NCI-H526 treated with DMSO at 0.1 percent for 48 hours (cell line): Measurements from ENCODE around the gene PSPN.
"Not testable (repeated sequence)": the region's sequence is repeated elsewhere in the genome, so short reads cannot be mapped to it uniquely, and the experiment has no call there.

ENCODE experiments used
- DNase-seq: peaks from one replicate; lab custom pipeline; 2025; lab: John Stamatoyannopoulos, UW

Gene PSPN

DNA sequence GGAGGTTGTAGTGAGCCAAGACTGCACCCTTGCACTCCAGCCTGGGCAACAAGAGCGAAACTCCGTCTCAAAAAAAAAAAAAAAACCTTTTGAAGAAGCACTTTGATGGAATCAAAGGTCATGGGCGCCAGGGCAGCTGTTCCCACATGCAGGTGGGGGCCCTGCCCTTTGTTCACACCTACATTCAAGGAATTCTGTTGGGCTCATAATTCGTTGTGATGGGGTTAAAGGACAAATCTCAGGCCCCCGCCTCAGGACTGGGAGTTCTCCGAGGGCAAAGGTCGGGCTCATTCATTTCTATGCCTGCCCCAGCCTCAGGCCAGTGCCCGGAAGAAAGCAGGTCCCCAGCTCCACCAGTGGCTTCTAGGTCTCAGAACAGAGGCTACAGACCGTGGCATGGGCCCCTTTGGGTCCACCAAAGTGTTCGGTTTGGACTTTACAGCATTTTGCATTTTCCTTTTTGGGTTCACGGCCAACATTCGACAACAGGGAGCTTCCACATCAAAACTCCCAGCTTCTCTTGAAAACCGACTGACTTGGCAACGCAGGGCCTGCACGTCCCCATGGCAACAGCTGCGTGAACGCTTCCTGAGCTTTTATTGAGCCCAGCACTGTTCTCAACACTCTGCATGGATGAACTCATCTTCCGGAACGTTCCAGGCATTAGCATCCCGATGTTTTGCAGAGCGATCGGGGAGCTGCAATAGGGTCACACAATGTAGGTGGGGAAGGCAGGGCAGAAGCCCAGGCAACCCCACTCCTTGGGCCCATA is 27.3 kb upstream of the PSPN start:
- no peak for DNase-seq

DNA sequence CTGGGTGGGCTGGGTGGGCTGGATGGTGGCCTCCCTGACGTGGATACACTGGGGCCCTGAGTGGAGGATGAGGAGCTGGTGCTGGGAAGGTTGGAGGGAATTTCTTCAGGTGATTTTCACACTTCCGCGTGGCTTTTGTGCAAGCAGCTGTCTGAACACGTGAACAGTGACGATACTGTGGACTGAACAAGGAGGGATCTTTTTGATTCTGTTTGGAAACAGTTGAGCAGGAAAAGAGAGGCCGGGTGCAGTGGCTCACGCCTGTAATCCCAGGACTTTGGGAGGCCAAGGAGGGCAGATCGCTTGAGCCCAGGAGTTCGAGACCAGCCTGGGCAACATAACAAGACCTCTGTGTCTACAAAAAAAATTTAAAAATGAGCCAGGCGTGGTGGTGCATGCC is 26.3 kb upstream of the PSPN start:
- DNase-seq = no peak

DNA sequence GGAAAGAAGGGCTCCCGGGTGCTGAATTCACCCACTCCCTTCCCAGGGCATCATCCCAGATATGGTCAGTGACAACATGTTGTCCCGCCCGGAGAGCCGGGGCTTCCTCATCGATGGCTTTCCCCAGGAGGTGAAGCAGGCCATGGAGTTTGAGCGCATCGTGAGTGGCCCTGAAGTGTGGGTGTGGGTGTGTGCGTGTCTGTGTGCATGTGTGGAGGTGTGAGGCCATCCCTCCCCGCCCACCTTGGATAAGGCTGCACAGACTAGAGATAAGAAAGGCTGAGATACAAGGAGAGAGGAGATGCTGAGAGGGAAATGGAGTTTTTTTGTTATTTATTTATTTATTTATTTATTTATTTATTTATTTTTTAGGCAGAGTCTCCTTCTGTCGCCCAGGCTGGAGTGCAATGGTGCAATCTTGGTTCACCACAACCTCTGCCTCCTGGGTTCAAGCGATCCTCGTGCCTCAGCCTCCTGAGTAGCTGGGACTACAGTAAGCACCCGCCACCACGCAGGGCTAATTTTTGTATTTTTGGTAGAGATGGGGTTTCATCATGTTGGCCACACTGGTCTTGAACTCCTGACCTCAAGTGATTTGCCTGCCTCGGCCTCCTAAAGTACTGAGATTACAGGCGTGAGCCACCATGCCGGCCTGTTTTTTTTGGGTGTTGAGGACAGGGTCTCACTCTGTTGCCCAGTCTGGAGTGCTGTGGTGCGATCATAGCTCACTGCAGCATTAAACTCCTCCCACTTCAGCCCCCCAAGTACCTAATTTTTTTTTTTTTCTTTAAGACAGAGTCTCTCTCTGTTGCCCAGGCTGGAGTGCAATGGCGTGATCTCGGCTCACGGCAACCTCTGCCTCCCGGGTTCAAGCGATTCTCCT is 24.6 kb upstream of the PSPN start:
- DNase-seq = not testable (repeated sequence)

DNA sequence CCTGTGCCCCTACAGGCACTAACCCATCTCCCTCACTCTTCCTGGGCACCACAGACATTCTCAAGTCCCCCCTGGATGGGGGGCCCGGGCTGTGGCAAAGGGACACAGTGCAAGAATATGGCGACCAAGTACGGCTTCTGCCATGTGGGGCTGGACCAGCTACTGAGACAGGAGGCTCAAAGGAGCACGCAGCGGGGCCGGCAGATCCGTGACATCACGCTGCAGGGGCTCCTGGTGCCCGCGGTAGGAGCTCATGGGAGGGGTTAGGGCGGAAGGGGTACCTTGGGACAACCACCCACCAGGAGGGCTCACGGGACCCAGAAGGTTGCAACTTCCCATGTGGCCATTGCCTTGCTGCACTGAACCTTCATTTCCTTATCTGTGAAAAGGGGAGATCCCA is 20.6 kb upstream of the PSPN start:
- DNase-seq = no peak

DNA sequence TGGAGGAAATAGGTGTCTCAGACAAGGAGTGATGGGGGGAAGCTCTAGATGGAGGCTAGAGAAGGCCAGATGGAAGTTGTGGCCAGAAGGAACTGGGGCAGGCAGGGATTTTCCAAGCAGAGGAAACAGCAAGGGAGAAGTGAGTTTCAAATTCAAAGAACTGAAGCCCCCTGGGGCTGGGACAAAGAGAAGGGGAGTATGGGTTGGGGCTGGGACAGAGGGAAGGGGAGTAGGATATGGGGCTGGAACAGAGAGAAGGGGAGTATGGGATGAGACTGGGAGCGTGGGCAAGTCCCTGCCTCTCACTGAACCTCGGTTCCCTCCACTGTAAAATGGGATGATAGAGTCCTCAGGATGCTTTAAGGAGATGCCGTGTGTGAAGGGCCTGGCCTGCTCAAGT is 19.1 kb upstream of the PSPN start:
- DNase-seq = no peak

DNA sequence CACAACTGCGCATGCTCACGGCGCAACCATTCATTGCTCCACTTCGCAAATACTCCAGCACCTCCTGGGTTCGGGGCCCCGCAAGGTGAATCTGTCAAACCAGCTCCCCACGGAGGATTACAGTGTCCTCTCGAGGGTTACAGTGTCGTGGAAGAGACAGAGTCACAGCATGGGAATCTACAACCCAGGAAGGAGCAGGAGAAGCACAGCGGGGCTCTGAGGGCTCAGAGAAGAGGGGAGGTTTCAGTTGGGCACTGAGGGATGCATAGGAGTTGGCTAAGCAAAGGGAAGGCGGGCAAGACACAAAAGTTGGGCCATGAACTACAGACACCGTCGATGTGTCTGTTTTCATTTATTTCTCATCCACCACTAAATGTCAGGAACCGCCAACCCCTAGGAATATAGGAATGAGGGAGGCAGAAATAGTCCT is 18.3 kb upstream of the PSPN start:
- DNase-seq = no peak

DNA sequence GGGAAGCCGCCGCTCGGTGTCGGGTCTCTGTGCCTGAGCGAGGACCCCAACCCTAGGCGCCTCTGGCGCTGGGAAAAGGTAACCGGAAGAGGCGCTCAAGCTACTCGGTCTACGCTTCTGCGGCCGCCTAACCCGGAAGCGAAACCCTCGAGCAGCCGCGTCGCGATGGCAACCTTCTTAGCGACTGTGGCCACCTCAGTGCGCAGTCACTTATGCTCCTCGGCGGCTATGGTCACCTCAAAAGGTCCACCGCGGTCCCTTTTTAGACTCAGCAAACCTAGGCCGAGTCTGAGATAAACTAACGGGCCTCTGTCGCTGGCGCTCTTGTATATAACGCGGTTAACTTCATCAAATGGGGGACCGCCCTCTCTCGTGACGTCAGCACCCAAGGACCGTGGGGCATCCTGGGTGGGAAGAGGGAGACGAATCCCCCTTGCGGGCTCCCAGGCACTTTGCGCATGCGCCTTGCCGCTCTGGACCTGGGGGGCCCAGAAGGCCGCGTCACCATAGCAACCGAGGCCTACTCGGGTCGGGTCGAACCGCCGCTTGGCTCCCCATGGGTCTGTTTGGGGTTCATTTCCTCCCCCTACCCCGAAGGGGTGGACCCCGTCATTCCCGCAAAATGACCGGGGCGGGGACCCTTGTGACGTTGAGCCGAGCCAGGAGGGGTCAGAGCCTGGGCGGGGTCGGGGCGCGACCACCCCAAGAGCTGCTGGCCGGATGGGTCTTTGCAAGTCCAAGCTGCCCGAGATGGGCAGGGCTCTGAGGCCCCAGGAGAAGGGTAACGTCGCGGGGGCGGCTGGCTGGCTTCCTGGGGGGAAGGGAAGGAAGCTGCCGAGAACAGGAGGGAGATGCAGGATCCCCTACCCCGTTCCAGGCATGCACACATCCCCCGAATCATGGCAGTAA is 17.6 kb upstream of the PSPN start, which contains the start of gene GTF2F1:
Gene GTF2F1, minus strand, starts transcription at position 91 of the 909 bp plus-strand sequence. CDS start 169 bp downstream, outside the sequence.
- DNase-seq = peak; percentile 80

DNA sequence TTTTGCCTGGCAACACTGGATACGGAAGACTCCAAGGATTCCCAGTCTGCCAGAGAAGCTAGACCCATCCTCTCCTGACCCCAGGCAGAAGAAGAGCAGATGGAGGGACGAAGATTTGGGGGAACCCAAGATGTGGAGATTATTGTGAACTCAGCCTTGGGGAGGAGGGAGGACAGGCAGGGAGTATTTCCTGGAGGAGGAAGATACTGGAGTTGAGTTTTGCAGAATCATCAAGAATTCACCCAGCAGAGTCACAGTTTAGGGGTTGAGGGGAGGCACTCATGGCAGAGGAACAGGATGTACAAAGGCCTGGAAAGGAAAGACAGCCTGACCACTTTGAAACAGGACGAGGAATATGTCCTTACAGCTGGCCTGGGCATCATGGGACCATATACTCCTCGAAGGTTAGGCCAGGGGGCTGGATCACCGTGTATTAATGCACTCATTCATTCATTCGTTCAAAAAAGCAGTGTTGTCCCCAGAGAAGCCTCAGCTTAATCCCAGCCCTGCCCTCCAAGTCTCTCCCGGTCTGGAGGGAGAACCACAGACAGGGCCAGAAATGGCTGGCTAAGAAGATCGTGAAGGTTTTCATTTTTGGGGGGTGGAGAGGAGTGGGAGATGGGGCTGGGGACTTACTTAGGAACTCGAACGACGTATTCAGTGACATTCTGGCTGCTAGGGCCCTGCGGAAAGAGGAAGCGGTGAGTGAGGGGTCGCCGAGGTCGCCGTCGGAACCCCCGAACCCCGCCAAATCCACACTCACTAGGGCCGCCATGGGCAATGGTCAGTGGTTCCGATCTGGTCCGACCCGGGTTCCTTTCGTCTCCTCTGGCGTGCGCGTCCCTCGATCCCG is 16.7 kb upstream of the PSPN start:
- no peak for DNase-seq

DNA sequence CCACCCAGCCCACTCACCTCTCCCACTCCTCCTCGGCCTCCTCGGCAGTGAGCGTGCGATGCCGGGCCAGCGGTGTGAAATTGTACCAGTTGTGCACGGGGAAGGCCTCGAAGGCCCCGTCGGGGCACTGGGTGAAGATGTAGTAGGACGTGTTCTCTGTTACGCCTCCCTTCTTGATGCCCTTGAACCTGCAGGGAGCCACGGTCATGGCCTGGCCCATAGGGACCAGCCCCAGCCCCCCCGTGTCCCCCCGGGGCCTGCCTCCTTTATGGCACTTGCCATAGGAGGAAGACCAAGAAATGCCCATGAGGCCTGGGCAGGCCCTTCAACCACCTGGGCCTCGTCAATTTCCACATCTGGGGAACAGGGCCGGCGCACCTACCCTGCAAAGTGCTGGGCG is 11.6 kb upstream of the PSPN start:
- no peak for DNase-seq

DNA sequence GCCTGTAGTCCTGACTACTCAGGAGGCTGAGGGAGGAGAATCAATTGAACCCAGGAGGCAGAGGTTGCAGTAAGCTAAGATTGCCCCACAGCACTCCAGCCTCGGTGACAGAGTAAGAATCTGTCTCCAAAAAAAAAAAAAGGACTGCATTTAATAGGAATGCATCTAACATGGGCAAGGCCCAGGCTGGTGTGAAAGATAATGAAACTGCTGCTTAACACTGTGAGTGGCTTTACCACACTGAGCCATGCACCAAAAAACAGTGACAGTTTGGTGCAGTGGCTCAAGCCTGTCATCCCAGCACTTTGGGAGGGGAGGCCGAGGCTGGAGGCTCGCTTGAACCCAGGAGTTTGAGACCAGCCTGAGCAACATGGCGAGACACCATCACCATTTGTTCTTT is 8.6 kb upstream of the PSPN start:
- DNase-seq = no peak

DNA sequence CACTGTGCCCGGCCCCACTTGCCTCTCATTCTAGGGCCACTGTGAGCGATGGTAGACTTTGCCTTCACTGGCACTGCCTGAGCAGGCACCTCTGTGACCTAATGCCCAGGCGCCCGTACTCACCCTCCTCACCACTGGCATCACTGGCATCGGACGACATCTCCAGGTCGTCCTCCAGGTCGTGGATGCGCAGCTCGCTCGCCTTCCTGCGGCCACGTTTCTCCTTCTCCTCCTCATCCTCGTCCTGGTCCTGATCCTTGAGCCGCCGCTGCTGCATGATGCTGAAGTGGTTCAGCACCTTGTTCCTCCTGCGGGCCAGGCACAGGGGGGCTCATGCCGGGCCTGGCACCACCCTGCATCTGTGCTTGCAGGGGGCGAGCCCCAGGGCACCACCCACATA is 7.5 kb upstream of the PSPN start:
- DNase-seq = no peak

DNA sequence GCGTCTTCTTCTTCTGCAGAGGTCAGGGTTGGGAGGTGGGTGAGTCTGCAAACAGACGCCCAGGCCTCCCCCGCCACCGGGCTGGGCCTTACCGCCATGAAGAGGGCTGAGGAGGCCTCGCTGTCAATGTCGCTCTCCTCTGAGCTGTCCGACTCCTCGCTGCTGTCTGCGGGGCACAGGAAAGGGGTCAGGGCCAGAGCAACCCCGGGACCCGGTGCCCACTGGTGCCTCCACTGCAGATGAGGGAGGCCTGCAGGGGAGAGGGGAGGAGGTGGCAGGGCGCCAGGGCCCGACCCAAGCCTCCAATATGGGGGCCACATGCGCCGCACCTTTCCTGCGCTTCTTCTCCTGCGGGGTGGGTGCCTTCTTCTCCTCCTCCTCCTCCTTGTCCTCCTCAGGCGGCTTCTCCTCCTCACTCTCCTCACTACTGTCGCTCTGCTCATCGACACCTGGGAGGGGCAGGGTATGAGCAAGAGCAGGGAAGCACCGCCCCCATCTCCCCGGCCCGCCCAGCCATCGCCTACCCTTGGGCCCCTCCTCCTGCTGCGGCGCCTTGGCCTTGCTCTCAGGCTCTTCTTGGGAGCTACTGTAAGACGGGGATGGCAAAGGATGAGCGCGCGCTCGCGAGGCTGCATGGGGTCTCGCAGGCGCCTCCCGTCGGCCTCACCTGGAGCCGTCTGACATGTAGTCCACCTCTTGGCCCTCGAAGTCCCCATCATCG is 5.5 kb upstream of the PSPN start:
- no peak for DNase-seq

DNA sequence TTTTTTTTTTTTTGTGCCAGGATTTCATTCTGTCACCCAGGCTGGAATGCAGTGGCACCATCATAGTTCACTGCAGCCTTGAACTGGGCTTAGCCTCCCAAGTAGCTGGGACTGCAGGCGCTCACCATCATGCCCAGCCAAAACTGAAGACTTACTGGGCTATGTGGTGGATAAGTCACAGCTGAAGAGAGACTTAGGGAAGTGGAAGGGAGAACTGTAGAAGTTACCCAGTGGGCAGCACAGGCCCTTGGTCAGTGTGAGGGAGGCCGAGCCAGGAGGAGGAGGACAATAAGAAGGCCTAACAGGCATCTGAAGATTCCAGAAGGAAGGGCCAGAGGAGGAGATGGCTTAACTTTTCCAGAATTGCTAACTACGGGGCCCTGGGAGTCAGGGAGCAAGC is 4.0 kb upstream of the PSPN start:
- DNase-seq = no peak

DNA sequence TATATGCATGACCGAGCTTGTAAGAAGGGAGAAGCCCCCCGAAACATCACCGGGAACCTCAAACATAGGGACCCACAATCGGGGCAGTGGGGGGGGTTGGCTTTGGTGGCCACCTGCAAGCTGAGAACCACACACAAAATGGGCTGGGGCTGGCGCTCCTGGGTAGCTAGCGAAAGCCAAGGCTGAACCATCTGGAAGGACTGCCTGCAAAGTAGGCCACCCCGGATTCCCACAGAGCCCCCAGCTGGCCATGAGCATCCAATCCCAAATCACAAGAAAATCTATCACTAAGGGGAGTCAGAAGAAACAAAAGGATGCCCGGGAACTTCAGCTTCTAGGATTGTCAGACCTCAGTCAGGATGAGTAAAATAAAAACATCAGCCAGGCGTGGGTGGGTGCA is 2.8 kb upstream of the PSPN start:
- no peak for DNase-seq

DNA sequence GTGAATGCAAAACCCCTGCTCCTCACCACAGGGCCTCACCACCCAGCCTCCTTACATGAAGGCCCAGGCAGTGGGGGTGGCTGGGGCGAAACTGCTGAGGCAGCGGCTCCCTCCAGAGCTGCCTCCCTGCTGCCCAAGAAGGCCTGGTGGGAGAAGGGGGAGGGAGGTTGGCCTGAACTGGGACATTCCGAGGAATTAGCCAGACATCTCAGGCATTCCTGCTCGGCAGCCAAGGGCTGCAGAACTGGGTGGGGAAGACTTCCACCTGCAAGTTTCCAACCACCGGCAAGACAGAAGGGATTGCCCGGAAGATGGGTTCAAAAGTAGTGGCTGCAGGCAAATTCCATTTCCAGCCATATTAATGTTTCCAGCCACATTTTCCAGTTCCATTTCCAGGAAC is 2.3 kb upstream of the PSPN start:
- no peak for DNase-seq

DNA sequence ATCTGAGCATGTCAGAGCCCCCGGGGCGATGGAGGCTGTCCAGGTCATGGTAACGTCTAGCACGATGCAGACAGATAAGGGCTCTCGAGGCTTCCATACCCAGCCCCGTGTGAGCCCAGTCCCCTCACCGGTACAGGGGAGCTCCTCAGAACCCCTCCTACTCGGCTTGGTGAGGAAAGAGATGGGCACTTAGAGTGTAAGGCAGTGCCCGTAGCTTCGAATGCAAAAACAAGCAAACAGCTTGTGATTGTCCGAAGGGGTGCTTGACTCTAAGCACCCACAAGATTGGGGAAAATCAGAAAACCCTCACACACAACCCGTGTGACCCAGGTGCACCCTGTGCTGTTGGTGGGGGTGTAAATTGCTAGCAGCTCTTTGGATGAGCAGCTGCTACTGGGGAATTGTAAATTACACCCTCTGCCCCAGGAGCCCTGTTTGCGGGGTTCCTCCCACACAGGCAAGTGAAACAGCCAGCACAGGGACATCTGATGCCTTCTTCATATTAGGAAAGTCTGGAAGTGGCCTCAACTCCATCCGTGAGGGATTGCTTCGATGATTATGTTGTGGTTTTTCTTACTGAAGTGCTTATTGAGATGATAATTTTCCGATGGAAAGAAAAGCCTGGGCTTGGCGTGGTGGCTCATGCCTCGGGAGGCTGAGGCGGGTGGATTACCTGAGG is 918 bp upstream of the PSPN start:
- DNase-seq = no peak

DNA sequence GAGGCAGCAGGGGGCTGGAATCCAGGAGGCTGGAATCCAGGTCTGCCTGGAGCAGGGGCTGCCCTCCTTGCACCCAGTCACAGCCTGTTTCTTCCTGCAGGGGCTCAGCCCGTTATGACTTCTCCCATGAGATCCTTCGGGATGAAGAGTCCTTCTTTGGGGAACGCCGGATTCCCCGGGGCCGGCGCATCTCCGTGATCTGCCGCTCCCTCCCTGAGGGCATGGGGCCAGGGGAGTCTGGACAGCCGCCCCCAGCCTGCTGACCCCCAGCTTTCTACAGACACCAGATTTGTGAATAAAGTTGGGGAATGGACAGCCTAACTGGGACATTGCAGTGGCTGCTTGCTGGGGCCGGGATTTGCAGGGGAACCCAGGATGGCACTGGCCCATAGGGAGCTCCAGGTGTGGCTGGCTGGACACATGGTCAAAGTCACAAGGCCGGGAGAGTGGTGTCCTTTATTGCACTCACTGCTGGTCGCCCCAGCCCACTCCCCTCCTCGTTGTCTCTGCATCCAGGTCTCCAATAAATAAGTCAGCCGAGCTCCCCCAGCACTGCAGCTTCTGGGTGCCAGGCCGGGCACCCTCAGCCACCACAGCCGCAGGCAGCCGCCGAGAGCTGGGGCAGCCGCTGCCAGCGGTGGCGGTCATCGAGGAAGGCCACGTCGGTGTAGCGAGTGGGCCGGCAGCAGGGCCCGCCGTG is 872 bp downstream of the PSPN start:
- DNase-seq = no peak

DNA sequence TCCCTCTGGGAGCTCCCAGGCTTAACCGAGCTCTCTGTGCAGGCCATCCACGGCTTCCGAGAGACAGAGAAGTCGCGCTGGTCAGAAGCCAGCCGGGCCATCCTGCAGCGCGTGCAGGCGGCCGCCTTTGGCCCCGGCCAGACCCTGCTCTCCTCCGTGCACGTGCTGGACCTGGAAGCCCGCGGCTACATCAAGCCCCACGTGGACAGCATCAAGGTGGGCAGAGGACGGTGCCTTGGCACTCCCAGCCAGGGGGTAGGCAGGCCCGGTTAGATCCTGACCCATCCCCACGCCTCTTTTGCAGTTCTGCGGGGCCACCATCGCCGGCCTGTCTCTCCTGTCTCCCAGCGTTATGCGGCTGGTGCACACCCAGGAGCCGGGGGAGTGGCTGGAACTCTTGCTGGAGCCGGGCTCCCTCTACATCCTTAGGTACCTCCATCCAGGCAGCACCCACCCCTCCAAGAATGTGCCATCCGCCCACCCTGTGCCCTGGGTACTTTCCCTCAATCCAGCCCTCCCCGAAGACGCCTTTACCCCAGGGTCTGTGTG is 1.5 kb downstream of the PSPN start:
- DNase-seq = no peak

DNA sequence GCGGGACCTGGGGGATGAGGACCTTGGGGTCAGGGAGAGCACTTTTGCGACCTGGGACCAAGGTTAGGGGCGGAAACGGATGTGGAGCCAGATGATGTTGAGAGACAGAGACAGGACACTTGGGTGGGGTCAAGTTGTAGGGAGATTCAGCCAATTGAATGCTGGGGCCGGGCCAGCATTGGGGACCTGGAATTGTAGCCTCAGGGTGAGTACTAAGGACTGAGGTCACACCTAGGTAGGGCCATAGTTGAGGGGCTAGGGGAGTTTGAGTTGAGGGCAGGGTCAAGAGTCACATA is 2.0 kb downstream of the PSPN start:
- no peak for DNase-seq
